Hepatocyte (in vitro differentiated cells): Measurements from ENCODE around the gene DEFB114. TPM values are rescaled to one million over a fixed set of nuclear protein-coding genes. Genes with fewer than 3 reads are reported as not detected.

ENCODE experiments used
- DNase-seq: peaks from one replicate; pipeline ENCODE4 v3.0.0-alpha.2; 2016; ENCODE audit warnings: low spot score
- H2AFZ ChIP-seq: fragments of 200-600 bp; sonication (generic); 2 replicates; pipeline ENCODE4 v1.6.0; 2016; ENCODE audit warnings: antibody characterized with exemption, mild to moderate bottlenecking
- H3K27ac ChIP-seq: fragments of 200-600 bp; sonication (generic); 2 replicates; pipeline ENCODE4 v1.5.1; 2016; ENCODE audit warnings: mild to moderate bottlenecking
- H3K27me3 ChIP-seq: fragments of 200-600 bp; sonication (generic); 2 replicates; pipeline ENCODE4 v1.6.1; 2016
- H3K36me3 ChIP-seq: fragments of 200-600 bp; sonication (generic); replicated peaks from 2 replicates; pipeline ENCODE4 v1.5.1; 2016; ENCODE audit warnings: low read depth; ENCODE audit not compliant: insufficient read depth
- H3K4me1 ChIP-seq: fragments of 200-600 bp; sonication (generic); 2 replicates; pipeline ENCODE4 v1.5.1; 2016; ENCODE audit warnings: mild to moderate bottlenecking, moderate library complexity; ENCODE audit not compliant: insufficient read depth
- H3K4me2 ChIP-seq: fragments of 200-600 bp; sonication (generic); 2 replicates; pipeline ENCODE4 v1.6.0; 2016
- H3K4me3 ChIP-seq: fragments of 200-600 bp; sonication (generic); 2 replicates; pipeline ENCODE4 v1.5.1; 2016; ENCODE audit warnings: mild to moderate bottlenecking
- H3K79me2 ChIP-seq: fragments of 200-600 bp; sonication (generic); 2 replicates; pipeline ENCODE4 v1.6.0; 2017; ENCODE audit warnings: mild to moderate bottlenecking
- H3K9me2 ChIP-seq: fragments of 200-600 bp; sonication (generic); replicated peaks from 2 replicates; pipeline ENCODE4 v1.6.0; 2017; ENCODE audit warnings: mild to moderate bottlenecking; ENCODE audit not compliant: insufficient read depth
- H3K9me3 ChIP-seq: fragments of 200-600 bp; sonication (generic); 2 replicates; pipeline ENCODE4 v1.5.1; 2016; ENCODE audit warnings: low read depth, mild to moderate bottlenecking
- H4K20me1 ChIP-seq: fragments of 200-600 bp; sonication (generic); 2 replicates; pipeline ENCODE4 v1.6.0; 2016; ENCODE audit warnings: mild to moderate bottlenecking; ENCODE audit not compliant: insufficient read depth, poor library complexity, severe bottlenecking
- EZH2 ChIP-seq: fragments of 200-600 bp; sonication (generic); IDR thresholded peaks from 2 replicates; pipeline ENCODE4 v1.6.1; 2016; ENCODE audit warnings: antibody characterized with exemption, mild to moderate bottlenecking, borderline replicate concordance
- EZH2phosphoT487 ChIP-seq: fragments of 200-600 bp; sonication (generic); IDR thresholded peaks from one replicate; pipeline ENCODE4 v1.6.1; 2018; ENCODE audit warnings: antibody characterized with exemption, mild to moderate bottlenecking, low read depth, moderate library complexity; ENCODE audit not compliant: unreplicated experiment, severe bottlenecking
- WGBS: methylation state at CpG from one replicate; pipeline ENCODE4 v1.1.6; 2016; ENCODE audit warnings: low lambda C conversion rate; ENCODE audit errors: missing lambda C conversion rate; 5-methylcytosine and 5-hydroxymethylcytosine counted together
- polyA plus RNA-seq: library from polyadenylated mRNA; unstranded; fragments of >200 nt; fragmentation: Nextera tagmentation; extraction: Ambion mirVana; gene quantifications from 2 replicates; pipeline ENCODE4 v1.2.1, GENCODE V29; 2016
- total RNA-seq: library from RNA; depleted of rRNA; stranded (reverse); fragments of >200 nt; gene quantifications from 2 replicates; pipeline ENCODE4 v1.2.3, GENCODE V29; 2014
- TF ChIP-seq, protein P1 (sequence below): fragments of 200-600 bp; sonication (generic); IDR thresholded peaks from 2 replicates; pipeline ENCODE4 v1.5.1; 2016; ENCODE audit warnings: antibody characterized with exemption, mild to moderate bottlenecking; ENCODE audit not compliant: poor library complexity

Gene DEFB114
- total and polyA plus RNA-seq, 2 experiments from 2014 or later, result not detected

- no peak overlapping the region for H2AFZ ChIP-seq
- no peak overlapping the region for H3K4me2 ChIP-seq
- H3K27ac ChIP-seq, result no peak overlapping the region
- H3K4me3 ChIP-seq, result no peak overlapping the region
- TF ChIP-seq, protein P1, sequence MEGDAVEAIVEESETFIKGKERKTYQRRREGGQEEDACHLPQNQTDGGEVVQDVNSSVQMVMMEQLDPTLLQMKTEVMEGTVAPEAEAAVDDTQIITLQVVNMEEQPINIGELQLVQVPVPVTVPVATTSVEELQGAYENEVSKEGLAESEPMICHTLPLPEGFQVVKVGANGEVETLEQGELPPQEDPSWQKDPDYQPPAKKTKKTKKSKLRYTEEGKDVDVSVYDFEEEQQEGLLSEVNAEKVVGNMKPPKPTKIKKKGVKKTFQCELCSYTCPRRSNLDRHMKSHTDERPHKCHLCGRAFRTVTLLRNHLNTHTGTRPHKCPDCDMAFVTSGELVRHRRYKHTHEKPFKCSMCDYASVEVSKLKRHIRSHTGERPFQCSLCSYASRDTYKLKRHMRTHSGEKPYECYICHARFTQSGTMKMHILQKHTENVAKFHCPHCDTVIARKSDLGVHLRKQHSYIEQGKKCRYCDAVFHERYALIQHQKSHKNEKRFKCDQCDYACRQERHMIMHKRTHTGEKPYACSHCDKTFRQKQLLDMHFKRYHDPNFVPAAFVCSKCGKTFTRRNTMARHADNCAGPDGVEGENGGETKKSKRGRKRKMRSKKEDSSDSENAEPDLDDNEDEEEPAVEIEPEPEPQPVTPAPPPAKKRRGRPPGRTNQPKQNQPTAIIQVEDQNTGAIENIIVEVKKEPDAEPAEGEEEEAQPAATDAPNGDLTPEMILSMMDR, result no peak
- TF ChIP-seq EZH2phosphoT487 (no peak), EZH2 (no peak)
- H3K79me2 ChIP-seq, result no peaks in the 10 kb centered on the region
- peaks cover 8% of the 10 kb centered on the region for H3K4me1 ChIP-seq
- no peaks in the 10 kb centered on the region for H3K9me2 ChIP-seq
- H3K9me3 ChIP-seq, result no peaks in the 10 kb centered on the region
- 89% methylated on average over 2 of the region's 2 CpGs for WGBS
- no peaks in the 10 kb centered on the region for H3K27me3 ChIP-seq
- no peaks in the 10 kb centered on the region for H4K20me1 ChIP-seq
- no peaks in the 10 kb centered on the region for H3K36me3 ChIP-seq
- DNase-seq, result no peak
These were observed 52.7 kb downstream of the DEFB114 start for GRCh38 chr6:49911252-49911651.

Other genes starting within 250 kb of the DEFB114 start
- not detected in 2 replicates for gene CRISP3, start 219.8 kb downstream of the DEFB114 start, total RNA-seq
- not detected in 2 replicates for gene CRISP3, start 219.8 kb downstream of the DEFB114 start, polyA plus RNA-seq
- gene PGK2, start 176.9 kb downstream of the DEFB114 start, total RNA-seq, result not detected in 2 replicates
- gene PGK2, start 176.9 kb downstream of the DEFB114 start, polyA plus RNA-seq, result not detected in 2 replicates
- not detected in 2 replicates for gene CRISP1, start 97.6 kb downstream of the DEFB114 start, total RNA-seq
- not detected in 2 replicates for gene CRISP1, start 97.6 kb downstream of the DEFB114 start, polyA plus RNA-seq
- gene DEFB113, start 5.5 kb upstream of the DEFB114 start, total RNA-seq, result not detected in 2 replicates
- gene DEFB113, start 5.5 kb upstream of the DEFB114 start, polyA plus RNA-seq, result not detected in 2 replicates
- gene DEFB110, start 57.8 kb upstream of the DEFB114 start, total RNA-seq, result not detected in 2 replicates
- not detected in 2 replicates for gene DEFB110, start 57.8 kb upstream of the DEFB114 start, polyA plus RNA-seq
- not detected in 2 replicates for gene DEFB112, start 85.8 kb upstream of the DEFB114 start, total RNA-seq
- not detected in 2 replicates for gene DEFB112, start 85.8 kb upstream of the DEFB114 start, polyA plus RNA-seq